Stimulated activated naive CD4-positive, alpha-beta T cell (primary cell): ENCODE measurements around the gene KCNH8.

ENCODE experiments used
- DNase-seq, 6 experiments: peaks; one replicate each; lab custom pipeline; 2025; lab: John Stamatoyannopoulos, UW

Gene KCNH8

GRCh38 chr3:19485267-19485666, 337.0 kb downstream of the KCNH8 start:
- no peak for DNase-seq

- DNase-seq: no peak
Observed at GRCh38 chr3:19487386-19487785, 339.1 kb downstream of the KCNH8 start.

- DNase-seq: no peak
Observed at GRCh38 chr3:19488939-19489338, 340.6 kb downstream of the KCNH8 start.

GRCh38 chr3:19489936-19490335, 341.6 kb downstream of the KCNH8 start:
- no peak for DNase-seq

- no peak for DNase-seq
Observed at GRCh38 chr3:19506171-19506570, 357.9 kb downstream of the KCNH8 start.

- DNase-seq: no peak
Observed at GRCh38 chr3:19522305-19522704, 374.0 kb downstream of the KCNH8 start.

GRCh38 chr3:19526071-19526470, 377.8 kb downstream of the KCNH8 start:
- no peak for DNase-seq

- no peak for DNase-seq
Observed at GRCh38 chr3:19527746-19528145, 379.4 kb downstream of the KCNH8 start.

- DNase-seq: no peak
Observed at GRCh38 chr3:19531426-19531825, 383.1 kb downstream of the KCNH8 start.

- DNase-seq: no peak
Observed at GRCh38 chr3:19539518-19540392, 391.4 kb downstream of the KCNH8 start.

- no peak for DNase-seq
Observed at GRCh38 chr3:19540464-19540863, 392.2 kb downstream of the KCNH8 start.

- DNase-seq: no peak
Observed at GRCh38 chr3:19541284-19541683, 393.0 kb downstream of the KCNH8 start.

- no peak for DNase-seq
Observed at GRCh38 chr3:19543212-19543841, 395.0 kb downstream of the KCNH8 start.

GRCh38 chr3:19547665-19548464, 399.6 kb downstream of the KCNH8 start:
- DNase-seq: no peak

- DNase-seq: no peak
Observed at GRCh38 chr3:19559724-19560442, 411.6 kb downstream of the KCNH8 start.

- DNase-seq: no peak
Observed at GRCh38 chr3:19573644-19574043, 425.3 kb downstream of the KCNH8 start.

GRCh38 chr3:19574268-19574667, 426.0 kb downstream of the KCNH8 start:
- DNase-seq: no peak

GRCh38 chr3:19576343-19576742, 428.0 kb downstream of the KCNH8 start:
- DNase-seq: no peak
